B cell (primary cell): ENCODE results near the gene RCC1. TPM values are rescaled to one million over a fixed set of nuclear protein-coding genes. Genes with fewer than 3 reads are reported as not detected.

ENCODE experiments used
- ATAC-seq: fragments of 200-7000 bp; cut with Tn5 transposase; one replicate; pipeline ENCODE4 v1.10.0; 2021; ENCODE audit warnings: low read depth, mild to moderate bottlenecking, moderate number of reproducible peaks, moderate library complexity
- CTCF ChIA-PET: fragments of 350-600 bp; sonication (Branson Sonifier 250); formaldehyde crosslinking; loops from one replicate; lab custom pipeline; 2021; ENCODE audit warnings: antibody characterized with exemption, inconsistent platforms; lab: Charles Lee
- POLR2A ChIA-PET: fragments of 350-600 bp; sonication (Branson Sonifier 250); formaldehyde crosslinking; loops from one replicate; lab custom pipeline; 2021; ENCODE audit warnings: antibody characterized with exemption; lab: Charles Lee
- DNase-seq: peaks from one replicate; pipeline ENCODE4 v3.0.0; 2013
- H2AFZ ChIP-seq: 2 replicates; pipeline ENCODE4 v1.6.1; 2012; ENCODE audit warnings: mild to moderate bottlenecking, low read depth, low read length; ENCODE audit not compliant: insufficient read depth, poor library complexity, severe bottlenecking
- H3K27ac ChIP-seq, 2 donors: 1 replicate in 1 of 2; 2 replicates in 1 of 2; pipeline ENCODE4 v1.5.1; 2012 to 2013; ENCODE audit warnings: low read length in 2 of 2, mild to moderate bottlenecking in 2 of 2, moderate library complexity in 1 of 2
- H3K27me3 ChIP-seq, 4 experiments: fragments of 200-600 bp in 1 of 4; sonication (generic) in 1 of 4; replicated peaks in 1 of 4; 1 replicate in 2 of 4; 2 replicates in 2 of 4; pipeline versions ENCODE4 v1.6.1 to v1.7.0; 2013 to 2016; ENCODE audit warnings: low read length in 3 of 4, mild to moderate bottlenecking in 2 of 4, mixed read lengths in 1 of 4, moderate library complexity in 1 of 4; ENCODE audit not compliant: insufficient read depth in 4 of 4, control insufficient read depth in 3 of 4; ENCODE audit errors: control extremely low read depth in 1 of 4
- H3K36me3 ChIP-seq, 2 experiments: replicated peaks in 1 of 2; 1 replicate in 1 of 2; 2 replicates in 1 of 2; pipeline versions ENCODE4 v1.6.1 to v1.7.1; 2013; ENCODE audit warnings: low read length in 1 of 2; ENCODE audit not compliant: insufficient read depth in 2 of 2, control insufficient read depth in 1 of 2; ENCODE audit errors: control extremely low read depth in 1 of 2, extremely low read depth in 1 of 2
- H3K4me1 ChIP-seq, 2 donors: fragments of 200-600 bp in 1 of 2; sonication (generic) in 1 of 2; 1 replicate in 1 of 2; 2 replicates in 1 of 2; pipeline versions ENCODE4 v1.5.1 to v1.6.1; 2013 to 2017; ENCODE audit warnings: low read length in 2 of 2; ENCODE audit not compliant: control insufficient read depth in 2 of 2, insufficient read depth in 2 of 2
- H3K4me2 ChIP-seq: replicated peaks from 2 replicates; pipeline ENCODE3; 2012; ENCODE audit warnings: mild to moderate bottlenecking, low read depth, low read length; ENCODE audit not compliant: poor library complexity, severe bottlenecking
- H3K4me3 ChIP-seq, 5 experiments: fragments of 200-600 bp in 1 of 5; sonication (generic) in 1 of 5; 1 replicate in 3 of 5; 2 replicates in 2 of 5; pipeline versions ENCODE4 v1.5.1 to v1.7.0; 2011 to 2016; ENCODE audit warnings: low read length in 4 of 5, mild to moderate bottlenecking in 4 of 5, low read depth in 2 of 5, control low read depth in 1 of 5, moderate library complexity in 1 of 5; ENCODE audit not compliant: insufficient read depth in 1 of 5; ENCODE audit errors: control extremely low read depth in 1 of 5, extremely low read depth in 1 of 5
- H3K79me2 ChIP-seq: fragments of 200-600 bp; sonication (generic); one replicate; pipeline ENCODE4 v1.6.0; 2016; ENCODE audit warnings: low read length; ENCODE audit not compliant: control insufficient read depth, insufficient read depth
- H3K9ac ChIP-seq: fragments of 200-600 bp; sonication (generic); 2 replicates; pipeline ENCODE4 v1.6.1; 2017; ENCODE audit warnings: mild to moderate bottlenecking, low read length, moderate library complexity
- H3K9me3 ChIP-seq, 3 donors: one replicate each; pipeline versions ENCODE4 v1.6.1 to v1.7.1; 2013; ENCODE audit warnings: low read length in 2 of 3; ENCODE audit not compliant: control insufficient read depth in 2 of 3, insufficient read depth in 1 of 3; ENCODE audit errors: control extremely low read depth in 1 of 3
- H4K20me1 ChIP-seq: 2 replicates; pipeline ENCODE4 v1.6.0; 2012; ENCODE audit warnings: mild to moderate bottlenecking, low read length; ENCODE audit not compliant: insufficient read depth, control insufficient read depth, poor library complexity, severe bottlenecking
- H3K27ac Mint-ChIP-seq: one replicate; pipeline ENCODE4 v1.8.0; 2021; ENCODE audit warnings: mixed read lengths
- H3K27me3 Mint-ChIP-seq: one replicate; pipeline ENCODE4 v1.8.0; 2021; ENCODE audit warnings: mixed read lengths
- H3K4me1 Mint-ChIP-seq: one replicate; pipeline ENCODE4 v1.8.0; 2021; ENCODE audit warnings: mixed read lengths
- H3K4me3 Mint-ChIP-seq: one replicate; pipeline ENCODE4 v1.8.0; 2021; ENCODE audit warnings: mixed read lengths
- H3K9me3 Mint-ChIP-seq: one replicate; pipeline ENCODE4 v1.8.0; 2022; ENCODE audit warnings: mixed read lengths; ENCODE audit not compliant: insufficient read depth
- CTCF ChIP-seq: fragments of 200-600 bp; IDR thresholded peaks from one replicate; pipeline ENCODE4 v1.8.0; 2022; ENCODE audit warnings: antibody characterized with exemption, mild to moderate bottlenecking
- EZH2 ChIP-seq: IDR thresholded peaks from 2 replicates; pipeline ENCODE4 v1.6.1; 2012; ENCODE audit warnings: borderline replicate concordance, low read depth, mild to moderate bottlenecking, moderate library complexity, low read length; ENCODE audit not compliant: insufficient read depth, poor library complexity, severe bottlenecking
- WGBS: methylation state at CpG from one replicate; pipeline ENCODE4 v1.1.5; 2013; ENCODE audit warnings: missing lambda C conversion rate; ENCODE audit not compliant: insufficient coverage; 5-methylcytosine and 5-hydroxymethylcytosine counted together
- intact Hi-C: fragments of 100-400 bp; cut with micrococcal nuclease; formaldehyde crosslinking; loops from one replicate; pipeline ENCODE4 v1.10.0; 2022
- polyA plus RNA-seq: library from polyadenylated mRNA; depleted of rRNA; stranded (reverse); fragments of >200 nt; gene quantifications from 2 replicates; pipeline ENCODE4 v1.2.3, GENCODE V29; 2012
- total RNA-seq, 2 donors: library from RNA; stranded (reverse); fragments of 120-200 nt in 1 of 2; gene quantifications; 1 replicate in 1 of 2; 2 replicates in 1 of 2; pipeline versions ENCODE4 v1.2.3 to v1.2.4, GENCODE V29; 2013 to 2022

Gene RCC1
- total and polyA plus RNA-seq, 2 donors (not counting 1 experiment from before 2014, with no cell fraction given), result 9.7 to 17.5 TPM

- peaks cover 0 to 5% (median 0%) of the 10 kb centered on the region in 3 donors for H3K9me3 ChIP-seq
- WGBS, result 0% methylated on average over 10 of the region's 11 CpGs
- peak; percentile 30 for DNase-seq
- intact Hi-C loops, result loop anchor here (5.0 kb wide), 2 partner anchors 380 to 675 kb away; partner anchors contain the start of gene SRSF4
- peaks cover 51% of the 10 kb centered on the region for H3K79me2 ChIP-seq
- POLR2A ChIA-PET, result interaction anchor here (0.7 to 1.7 kb wide), 5 partner anchors 11 to 1071 kb away, joined by 3 to 5 read pairs (median 4); partner anchors contain the start of genes SRSF4 and YTHDF2
- peak overlapping the region; percentile 75 for H3K4me2 ChIP-seq
- peaks cover 47 to 57% of the 10 kb centered on the region in 2 donors for H3K4me1 ChIP-seq
- CTCF ChIA-PET, result interaction anchor here (0.5 to 4.3 kb wide), 6 partner anchors 10 to 261 kb away, joined by 3 to 24 read pairs (median 4); no protein-coding TSS in a partner anchor
- no peaks in the 10 kb centered on the region for H3K27me3 Mint-ChIP-seq
- peaks cover 57% of the 10 kb centered on the region for H4K20me1 ChIP-seq
- peaks cover 19 to 43% of the 10 kb centered on the region in 2 experiments for H3K36me3 ChIP-seq
- H3K4me1 Mint-ChIP-seq, result peaks cover 51% of the 10 kb centered on the region
- peak overlapping the region in 1 of 2 donors; percentile 65 for H3K27ac ChIP-seq
- H3K9me3 Mint-ChIP-seq, result no peaks in the 10 kb centered on the region
- no peaks in the 10 kb centered on the region for H3K27me3 ChIP-seq
- ATAC-seq, result no peak
- no peak for TF ChIP-seq CTCF
- TF ChIP-seq EZH2, result no peak
- peak overlapping the region; percentile 98 for H3K27ac Mint-ChIP-seq
- H2AFZ ChIP-seq, result no peak overlapping the region
- H3K9ac ChIP-seq, result peak overlapping the region; percentile 86
- peak overlapping the region; percentile 97 for H3K4me3 Mint-ChIP-seq
- peak overlapping the region; percentile 60 to 84 (median 80) for H3K4me3 ChIP-seq
These were observed 1.4 kb downstream of the RCC1 start for GRCh38 chr1:28507247-28507645.
